Lower lobe of right lung (tissue), 2 donors: ENCODE measurements around the gene MUTYH. TPM values are rescaled to one million over a fixed set of nuclear protein-coding genes. Genes with fewer than 3 reads are reported as not detected.

Experiments used
- ATAC-seq, 2 donors: fragments of 200-7000 bp; cut with Tn5 transposase; one replicate each; pipeline ENCODE4 v1.9.1; 2020 to 2022; ENCODE audit warnings: mild to moderate bottlenecking in 2 of 2, moderate library complexity in 2 of 2
- DNase-seq: peaks from one replicate; pipeline ENCODE4 v3.0.0-alpha.2; 2020
- H3K27ac ChIP-seq: fragments of 200-600 bp; one replicate; pipeline ENCODE4 v1.8.0; 2022
- H3K27me3 ChIP-seq: fragments of 200-600 bp; one replicate; pipeline ENCODE4 v1.8.0; 2022; ENCODE audit warnings: low read depth
- H3K36me3 ChIP-seq: fragments of 200-600 bp; one replicate; pipeline ENCODE4 v1.8.0; 2022; ENCODE audit warnings: mild to moderate bottlenecking
- H3K4me1 ChIP-seq: fragments of 200-600 bp; one replicate; pipeline ENCODE4 v1.8.0; 2022
- H3K4me3 ChIP-seq: fragments of 200-600 bp; one replicate; pipeline ENCODE4 v1.8.0; 2022; ENCODE audit warnings: mild to moderate bottlenecking
- H3K9me3 ChIP-seq: fragments of 200-600 bp; one replicate; pipeline ENCODE4 v1.8.0; 2022
- intact Hi-C: fragments of 100-400 bp; cut with DNase I; formaldehyde crosslinking; loops from one replicate; pipeline ENCODE4 v1.11.0; 2022
- total RNA-seq: library from RNA; stranded (reverse); fragmentation: NEBNext Ultra II Directional; extraction: Animal tissue kit (Norgen Biotek cat#: 25700); gene quantifications from one replicate; pipeline ENCODE4 v1.2.1, GENCODE V29; 2021
- TF ChIP-seq, protein P1 (sequence below): fragments of 200-600 bp; IDR thresholded peaks from one replicate; pipeline ENCODE4 v1.8.0; 2022; ENCODE audit warnings: antibody characterized with exemption, mild to moderate bottlenecking
- donor health status: DM: no; HTN: yes; CAD: no; lungs with severe emphysema.

The MUTYH gene
- total RNA-seq, 1 donor from 2014 or later = 23.7 TPM

DNA sequence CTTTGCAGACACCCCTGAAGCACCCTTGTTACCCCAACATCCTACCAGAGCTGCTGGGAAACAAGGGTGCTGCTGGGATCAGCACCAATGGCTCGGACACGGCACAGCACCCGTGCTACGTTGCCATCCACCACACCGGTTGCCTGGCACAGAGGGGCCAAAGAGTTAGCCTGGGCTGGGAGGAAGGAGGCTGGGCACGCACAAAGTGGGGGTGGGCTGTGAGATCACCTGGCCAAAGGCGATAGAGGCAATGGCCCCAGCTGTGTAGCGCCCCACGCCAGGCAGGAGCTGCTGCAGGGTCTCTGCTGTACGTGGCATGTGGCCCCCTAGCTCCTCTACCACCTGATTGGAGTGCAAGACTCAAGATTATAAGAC, 7.9 kb downstream of the MUTYH start:
- intact Hi-C loops = no loop called here
- Histone ChIP-seq H3K36me3 (peaks cover 52% of the 10 kb centered on the region), H3K27ac (no peak overlapping the region), H3K4me1 (peaks cover 3% of the 10 kb centered on the region), H3K9me3 (no peaks in the 10 kb centered on the region), H3K4me3 (no peak overlapping the region), H3K27me3 (no peaks in the 10 kb centered on the region)
- TF ChIP-seq, protein P1, sequence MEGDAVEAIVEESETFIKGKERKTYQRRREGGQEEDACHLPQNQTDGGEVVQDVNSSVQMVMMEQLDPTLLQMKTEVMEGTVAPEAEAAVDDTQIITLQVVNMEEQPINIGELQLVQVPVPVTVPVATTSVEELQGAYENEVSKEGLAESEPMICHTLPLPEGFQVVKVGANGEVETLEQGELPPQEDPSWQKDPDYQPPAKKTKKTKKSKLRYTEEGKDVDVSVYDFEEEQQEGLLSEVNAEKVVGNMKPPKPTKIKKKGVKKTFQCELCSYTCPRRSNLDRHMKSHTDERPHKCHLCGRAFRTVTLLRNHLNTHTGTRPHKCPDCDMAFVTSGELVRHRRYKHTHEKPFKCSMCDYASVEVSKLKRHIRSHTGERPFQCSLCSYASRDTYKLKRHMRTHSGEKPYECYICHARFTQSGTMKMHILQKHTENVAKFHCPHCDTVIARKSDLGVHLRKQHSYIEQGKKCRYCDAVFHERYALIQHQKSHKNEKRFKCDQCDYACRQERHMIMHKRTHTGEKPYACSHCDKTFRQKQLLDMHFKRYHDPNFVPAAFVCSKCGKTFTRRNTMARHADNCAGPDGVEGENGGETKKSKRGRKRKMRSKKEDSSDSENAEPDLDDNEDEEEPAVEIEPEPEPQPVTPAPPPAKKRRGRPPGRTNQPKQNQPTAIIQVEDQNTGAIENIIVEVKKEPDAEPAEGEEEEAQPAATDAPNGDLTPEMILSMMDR = no peak
- DNase-seq (no peak), ATAC-seq (no peak)

GRCh38 chr1:45331436-45332345, 8.5 kb downstream of the MUTYH start:
- H3K4me3 ChIP-seq = no peak overlapping the region
- peaks cover 9% of the 10 kb centered on the region for H3K4me1 ChIP-seq
- intact Hi-C loops = no loop called here
- TF ChIP-seq, protein P1 = no peak
- DNase-seq (no peak), ATAC-seq (no peak)
- peaks cover 52% of the 10 kb centered on the region for H3K36me3 ChIP-seq
- H3K27me3 ChIP-seq = no peaks in the 10 kb centered on the region
- no peaks in the 10 kb centered on the region for H3K9me3 ChIP-seq
- H3K27ac ChIP-seq = no peak overlapping the region

DNA sequence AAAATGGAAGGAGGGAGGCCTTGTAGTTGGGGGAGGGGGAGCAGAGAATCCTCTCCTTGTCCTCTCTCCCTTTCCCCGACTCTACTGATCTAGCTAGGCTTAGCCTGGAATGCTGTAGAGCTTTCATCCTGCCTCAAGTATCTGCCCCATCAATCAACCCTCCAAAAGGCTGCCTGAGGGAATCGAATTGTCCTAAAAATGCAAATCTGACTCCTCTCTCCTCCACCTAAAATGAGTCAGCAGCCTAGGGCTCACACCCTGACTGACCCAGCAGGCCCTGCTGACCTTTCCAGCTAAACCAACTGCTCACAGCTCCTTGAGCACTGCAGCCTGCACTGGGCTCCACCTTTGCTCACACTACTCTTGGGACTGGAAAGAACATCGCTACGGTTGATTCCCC, 10.8 kb downstream of the MUTYH start:
- intact Hi-C loops = no loop called here
- Histone ChIP-seq H3K27me3 (no peaks in the 10 kb centered on the region), H3K27ac (no peak overlapping the region), H3K9me3 (no peaks in the 10 kb centered on the region), H3K4me3 (no peak overlapping the region), H3K4me1 (peaks cover 9% of the 10 kb centered on the region), H3K36me3 (peaks cover 48% of the 10 kb centered on the region)
- ATAC-seq = no peak
- no peak for DNase-seq
- TF ChIP-seq, protein P1 = no peak

- intact Hi-C loops = no loop called here
- ATAC-seq (no peak), DNase-seq (no peak)
- peaks cover 9% of the 10 kb centered on the region for H3K4me1 ChIP-seq
- H3K9me3 ChIP-seq = no peaks in the 10 kb centered on the region
- peaks cover 41% of the 10 kb centered on the region for H3K36me3 ChIP-seq
- H3K4me3 ChIP-seq = no peak overlapping the region
- no peak overlapping the region for H3K27ac ChIP-seq
- H3K27me3 ChIP-seq = no peaks in the 10 kb centered on the region
- TF ChIP-seq, protein P1 = no peak
Measured at GRCh38 chr1:45328680-45329079, 11.6 kb downstream of the MUTYH start.

- peak in 1 of 2 donors; percentile 3 for ATAC-seq
- peaks cover 33% of the 10 kb centered on the region for H3K36me3 ChIP-seq
- no peaks in the 10 kb centered on the region for H3K9me3 ChIP-seq
- peak overlapping the region; percentile 58 for H3K4me3 ChIP-seq
- intact Hi-C loops = no loop called here
- no peak overlapping the region for H3K27ac ChIP-seq
- TF ChIP-seq, protein P1 = no peak
- H3K4me1 ChIP-seq = peaks cover 9% of the 10 kb centered on the region
- DNase-seq = no peak
- no peaks in the 10 kb centered on the region for H3K27me3 ChIP-seq
Measured at GRCh38 chr1:45327644-45328515, 12.4 kb downstream of the MUTYH start.
